BJ (cell line): ENCODE measurements around the gene PDGFC. TPM values are rescaled to one million over a fixed set of nuclear protein-coding genes. Genes with fewer than 3 reads are reported as not detected.

Source experiments
- CTCF ChIA-PET: fragments of 350-600 bp; formaldehyde crosslinking; extraction: SDS; loops from one replicate; lab custom pipeline; 2021; ENCODE audit warnings: antibody characterized with exemption, inconsistent platforms; lab: Yijun Ruan, JAX
- POLR2A ChIA-PET: fragments of 300-600 bp; sonication (Branson Sonifier 250); formaldehyde crosslinking; extraction: SDS; loops from one replicate; lab custom pipeline; 2021; ENCODE audit warnings: antibody characterized with exemption; lab: Charles Lee
- DNase-seq: peaks from one replicate; pipeline ENCODE4 v3.0.0-alpha.2; 2011; ENCODE audit warnings: low read depth
- H3K27me3 ChIP-seq: 2 replicates; pipeline ENCODE4 v1.6.0; 2011; ENCODE audit warnings: low read length; ENCODE audit not compliant: control insufficient read depth, insufficient read depth
- H3K36me3 ChIP-seq: 2 replicates; pipeline ENCODE4 v1.5.1; 2011; ENCODE audit warnings: low read length; ENCODE audit not compliant: control insufficient read depth, insufficient read depth
- H3K4me3 ChIP-seq: 2 replicates; pipeline ENCODE4 v1.5.1; 2011; ENCODE audit warnings: low read depth, mild to moderate bottlenecking, control low read depth, low read length
- CTCF ChIP-seq: IDR thresholded peaks from 2 replicates; pipeline ENCODE4 v1.5.1; 2011; ENCODE audit warnings: low read depth, mild to moderate bottlenecking, control low read depth, inconsistent platforms, low read length, moderate library complexity; ENCODE audit not compliant: insufficient read depth
- polyA plus RNA-seq: library from polyadenylated mRNA; depleted of rRNA; stranded (reverse); fragments of >200 nt; gene quantifications from 2 replicates; pipeline ENCODE4 v1.2.3, GENCODE V29; 2011

PDGFC gene
- polyA plus RNA-seq, 1 experiment, result 22.4 TPM

DNA sequence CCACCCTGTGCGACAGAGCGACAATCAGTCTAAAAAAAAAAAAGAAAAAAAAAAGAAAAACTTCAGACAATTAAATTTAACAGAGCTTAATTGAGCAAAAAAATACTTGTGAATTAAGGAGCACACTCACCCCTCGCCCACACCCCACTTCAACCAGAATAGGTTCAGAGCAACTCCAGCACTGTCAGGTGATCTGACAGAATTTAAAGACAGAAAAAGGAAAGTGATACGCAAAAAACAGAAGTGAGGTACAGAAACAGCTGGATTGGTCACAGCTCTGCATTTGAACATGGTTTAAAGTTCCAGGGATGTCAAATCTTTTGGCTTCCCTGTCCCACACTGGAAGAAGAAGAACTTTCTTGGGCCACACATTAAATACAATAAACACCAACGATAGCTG, 174.4 kb downstream of the PDGFC start:
- no peaks in the 10 kb centered on the region for H3K27me3 ChIP-seq
- POLR2A ChIA-PET, result no interaction called here

GRCh38 chr4:156795727-156796126, 175.9 kb downstream of the PDGFC start:
- Histone ChIP-seq H3K36me3 (no peaks in the 10 kb centered on the region), H3K4me3 (no peak overlapping the region), H3K27me3 (no peaks in the 10 kb centered on the region)
- POLR2A ChIA-PET, result no interaction called here
- CTCF ChIA-PET, result no interaction called here
- no peak for TF ChIP-seq CTCF
- DNase-seq, result no peak

More for the DNA sequence above, 174.4 kb downstream of the PDGFC start:
- no peaks in the 10 kb centered on the region for H3K36me3 ChIP-seq
- TF ChIP-seq CTCF, result no peak
- no peak for DNase-seq
- CTCF ChIA-PET, result no interaction called here
- H3K4me3 ChIP-seq, result no peak overlapping the region

DNA sequence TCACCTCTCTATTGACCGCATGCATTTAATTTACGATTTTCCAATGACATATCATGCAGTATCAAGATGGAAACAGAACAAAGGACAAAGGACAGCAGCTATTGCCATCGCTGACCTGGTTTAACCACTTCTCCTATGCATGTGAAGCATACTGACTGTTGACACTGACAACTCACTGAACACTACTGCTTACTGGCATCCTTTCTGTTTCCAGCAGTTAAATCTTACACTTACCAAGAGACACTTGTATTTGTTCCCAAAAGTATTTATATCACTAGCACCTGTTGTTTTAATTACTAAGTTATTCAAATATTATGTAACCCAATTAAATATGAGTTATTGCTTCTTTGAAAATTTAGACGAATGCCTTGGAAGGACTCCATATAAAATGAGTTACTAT, 176.7 kb downstream of the PDGFC start:
- TF ChIP-seq CTCF, result no peak
- DNase-seq, result no peak
- POLR2A ChIA-PET, result no interaction called here
- Histone ChIP-seq H3K27me3 (no peaks in the 10 kb centered on the region), H3K36me3 (no peaks in the 10 kb centered on the region), H3K4me3 (no peak overlapping the region)
- CTCF ChIA-PET, result interaction anchor here (1.1 kb wide), 1 partner anchor 11 kb away, joined by 3 read pairs; no protein-coding TSS in a partner anchor

- no peak for DNase-seq
- ChIA-PET CTCF (no interaction called here), POLR2A (no interaction called here)
- H3K27me3 ChIP-seq, result no peaks in the 10 kb centered on the region
- no peak overlapping the region for H3K4me3 ChIP-seq
- no peaks in the 10 kb centered on the region for H3K36me3 ChIP-seq
- no peak for TF ChIP-seq CTCF
Measured at GRCh38 chr4:156792462-156793085, 179.0 kb downstream of the PDGFC start.

DNA sequence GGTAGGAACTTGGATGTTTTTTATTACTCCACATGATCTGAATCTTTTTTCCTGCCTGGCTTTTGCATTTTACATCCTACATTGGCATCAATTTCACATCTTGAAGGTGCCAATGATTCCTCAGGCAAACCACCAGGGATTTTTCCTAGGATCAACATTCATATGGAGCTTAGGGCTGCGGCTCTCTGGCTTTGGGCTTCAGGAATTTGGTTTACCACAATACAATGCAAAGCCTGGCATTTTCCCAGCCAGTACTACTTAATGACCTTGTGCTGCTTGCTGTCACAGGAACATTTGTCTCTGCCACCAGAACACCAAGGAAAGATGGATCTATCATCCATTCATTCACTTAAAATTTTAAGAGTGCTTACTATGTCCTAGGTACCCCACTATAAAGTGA, 180.7 kb downstream of the PDGFC start:
- no peak for DNase-seq
- no peak overlapping the region for H3K4me3 ChIP-seq
- ChIA-PET POLR2A (interaction anchor here (0.7 kb wide), 1 partner anchor 171 kb away, joined by 3 read pairs; no protein-coding TSS in a partner anchor), CTCF (interaction anchor here (1.1 to 1.9 kb wide), 3 partner anchors 10 to 177 kb away, joined by 3 to 7 read pairs (median 3); no protein-coding TSS in a partner anchor)
- H3K36me3 ChIP-seq, result no peaks in the 10 kb centered on the region
- TF ChIP-seq CTCF, result no peak
- no peaks in the 10 kb centered on the region for H3K27me3 ChIP-seq
